ENCODE results near the gene ZNF469.

ZNF469 gene

DNA sequence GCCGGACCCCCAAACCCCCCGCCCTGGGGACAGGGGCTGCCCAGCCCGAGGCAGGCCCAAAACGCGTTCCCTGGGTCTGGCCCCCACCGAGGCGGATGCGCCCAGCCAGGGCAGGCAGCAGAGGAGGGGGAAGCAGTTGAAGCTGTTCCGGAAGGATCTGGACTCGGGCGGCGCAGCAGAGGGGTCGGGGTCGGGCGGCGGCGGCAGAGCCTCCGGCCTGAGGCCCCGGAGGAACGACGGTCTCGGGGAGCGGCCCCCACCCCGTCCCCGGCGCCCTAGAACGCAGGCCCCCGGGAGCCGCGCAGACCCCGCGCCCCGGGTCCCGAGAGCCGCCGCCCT, 47.4 kb downstream of the ZNF469 start:
- peak overlapping the region; percentile 39; the same call in 1 of the 2 replicates for H3K4me3 ChIP-seq (ENCODE audit: low read depth, low read length)
- no peak for DNase-seq (ENCODE audit: low read depth)
- TF ChIP-seq, protein P1, sequence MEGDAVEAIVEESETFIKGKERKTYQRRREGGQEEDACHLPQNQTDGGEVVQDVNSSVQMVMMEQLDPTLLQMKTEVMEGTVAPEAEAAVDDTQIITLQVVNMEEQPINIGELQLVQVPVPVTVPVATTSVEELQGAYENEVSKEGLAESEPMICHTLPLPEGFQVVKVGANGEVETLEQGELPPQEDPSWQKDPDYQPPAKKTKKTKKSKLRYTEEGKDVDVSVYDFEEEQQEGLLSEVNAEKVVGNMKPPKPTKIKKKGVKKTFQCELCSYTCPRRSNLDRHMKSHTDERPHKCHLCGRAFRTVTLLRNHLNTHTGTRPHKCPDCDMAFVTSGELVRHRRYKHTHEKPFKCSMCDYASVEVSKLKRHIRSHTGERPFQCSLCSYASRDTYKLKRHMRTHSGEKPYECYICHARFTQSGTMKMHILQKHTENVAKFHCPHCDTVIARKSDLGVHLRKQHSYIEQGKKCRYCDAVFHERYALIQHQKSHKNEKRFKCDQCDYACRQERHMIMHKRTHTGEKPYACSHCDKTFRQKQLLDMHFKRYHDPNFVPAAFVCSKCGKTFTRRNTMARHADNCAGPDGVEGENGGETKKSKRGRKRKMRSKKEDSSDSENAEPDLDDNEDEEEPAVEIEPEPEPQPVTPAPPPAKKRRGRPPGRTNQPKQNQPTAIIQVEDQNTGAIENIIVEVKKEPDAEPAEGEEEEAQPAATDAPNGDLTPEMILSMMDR (IDR thresholded peaks at IDR 0.05; ENCODE audit: insufficient read depth, low read depth, low read length, missing control alignments) = no peak

DNA sequence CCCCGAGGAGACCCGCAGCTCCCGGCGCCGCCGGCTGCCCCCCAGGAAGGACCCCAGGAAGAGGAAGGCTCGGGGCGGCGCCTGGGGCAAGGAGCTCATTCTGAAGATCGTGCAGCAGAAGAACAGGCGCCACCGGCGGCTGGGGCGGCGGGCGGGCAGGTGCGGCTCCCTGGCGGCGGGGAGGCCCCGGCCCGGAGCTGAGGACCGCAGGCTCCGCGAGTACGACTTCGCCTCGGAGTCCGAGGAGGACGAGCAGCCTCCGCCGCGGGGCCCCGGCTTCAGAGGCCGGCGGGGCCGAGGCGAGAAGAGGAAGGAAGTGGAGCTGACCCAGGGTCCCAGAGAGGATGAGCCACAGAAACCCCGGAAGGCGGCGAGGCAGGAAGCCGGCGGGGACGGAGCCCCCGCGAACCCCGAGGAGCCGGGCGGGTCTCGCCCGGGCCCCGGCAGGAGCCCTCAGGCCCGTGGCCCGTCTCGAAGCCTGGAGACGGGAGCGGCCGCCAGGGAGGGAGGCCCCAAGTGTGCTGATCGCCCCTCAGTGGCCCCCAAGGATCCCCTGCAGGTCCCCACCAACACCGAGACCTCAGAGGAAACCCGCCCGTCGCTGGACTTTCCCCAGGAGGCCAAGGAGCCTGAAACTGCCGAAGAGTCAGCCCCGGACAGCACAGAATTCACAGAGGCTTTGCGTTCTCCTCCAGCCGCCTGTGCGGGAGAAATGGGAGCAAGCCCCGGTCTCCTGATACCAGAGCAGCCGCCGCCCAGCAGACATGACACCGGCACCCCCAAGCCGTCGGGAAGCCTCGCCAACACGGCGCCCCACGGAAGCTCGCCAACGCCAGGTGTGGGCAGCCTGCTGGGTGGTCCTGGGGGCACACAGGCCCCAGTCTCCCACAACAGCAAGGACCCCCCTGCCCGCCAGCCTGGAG, 48.0 kb downstream of the ZNF469 start:
- TF ChIP-seq, protein P1 (IDR thresholded peaks at IDR 0.05; ENCODE audit: insufficient read depth, low read depth, low read length, missing control alignments) = no peak
- peak overlapping the region; percentile 39 for H3K4me3 ChIP-seq (ENCODE audit: low read depth, low read length)
- DNase-seq (ENCODE audit: low read depth) = peak; percentile 59

DNA sequence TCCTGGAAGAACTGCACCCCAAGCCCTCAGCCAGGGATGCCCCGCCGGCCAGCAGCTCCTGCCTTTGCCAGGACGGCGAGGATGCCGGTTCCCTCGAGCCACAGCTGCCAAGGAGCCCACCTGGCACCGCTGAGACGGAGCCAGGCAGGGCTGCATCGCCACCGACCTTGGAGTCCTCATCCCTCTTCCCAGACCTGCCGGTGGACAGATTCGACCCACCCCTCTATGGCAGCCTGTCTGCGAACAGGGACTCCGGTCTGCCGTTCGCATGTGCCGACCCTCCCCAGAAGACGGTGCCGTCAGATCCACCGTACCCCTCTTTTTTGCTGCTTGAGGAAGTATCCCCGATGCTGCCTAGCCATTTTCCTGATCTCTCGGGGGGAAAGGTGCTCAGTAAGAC, 48.9 kb downstream of the ZNF469 start:
- TF ChIP-seq, protein P1 (IDR thresholded peaks at IDR 0.05; ENCODE audit: insufficient read depth, low read depth, low read length, missing control alignments) = no peak
- DNase-seq (ENCODE audit: low read depth) = no peak
- no peak overlapping the region for H3K4me3 ChIP-seq (ENCODE audit: low read depth, low read length)

DNA sequence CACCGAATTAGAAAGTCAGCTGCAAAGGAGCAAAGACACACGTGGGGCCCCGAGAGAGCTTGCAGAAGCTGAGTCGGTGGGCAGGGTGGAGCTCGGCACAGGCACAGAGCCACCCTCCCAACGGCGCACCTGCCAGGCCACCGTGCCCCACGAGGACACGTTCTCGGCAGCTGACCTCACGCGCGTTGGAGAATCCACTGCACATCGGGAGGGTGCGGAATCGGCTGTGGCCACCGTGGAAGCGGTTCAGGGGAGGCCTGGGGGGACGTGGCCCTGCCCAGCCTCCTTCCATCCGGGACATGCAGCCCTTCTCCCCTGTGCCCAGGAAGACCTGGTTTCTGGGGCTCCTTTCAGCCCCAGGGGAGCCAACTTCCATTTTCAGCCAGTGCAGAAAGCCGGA, 49.4 kb downstream of the ZNF469 start:
- H3K4me3 ChIP-seq (ENCODE audit: low read depth, low read length) = no peak overlapping the region
- TF ChIP-seq, protein P1 (IDR thresholded peaks at IDR 0.05; ENCODE audit: insufficient read depth, low read depth, low read length, missing control alignments) = no peak
- no peak for DNase-seq (ENCODE audit: low read depth)
